GM21360 (cell line): ENCODE data around the gene WDR37.

Experiments
- ATAC-seq: cut with Tn5 transposase; IDR thresholded peaks from one replicate; pipeline ENCODE4 v1.9.1; 2021; ENCODE audit warnings: mild to moderate bottlenecking, moderate library complexity; ENCODE audit not compliant: unreplicated experiment

Gene WDR37

DNA sequence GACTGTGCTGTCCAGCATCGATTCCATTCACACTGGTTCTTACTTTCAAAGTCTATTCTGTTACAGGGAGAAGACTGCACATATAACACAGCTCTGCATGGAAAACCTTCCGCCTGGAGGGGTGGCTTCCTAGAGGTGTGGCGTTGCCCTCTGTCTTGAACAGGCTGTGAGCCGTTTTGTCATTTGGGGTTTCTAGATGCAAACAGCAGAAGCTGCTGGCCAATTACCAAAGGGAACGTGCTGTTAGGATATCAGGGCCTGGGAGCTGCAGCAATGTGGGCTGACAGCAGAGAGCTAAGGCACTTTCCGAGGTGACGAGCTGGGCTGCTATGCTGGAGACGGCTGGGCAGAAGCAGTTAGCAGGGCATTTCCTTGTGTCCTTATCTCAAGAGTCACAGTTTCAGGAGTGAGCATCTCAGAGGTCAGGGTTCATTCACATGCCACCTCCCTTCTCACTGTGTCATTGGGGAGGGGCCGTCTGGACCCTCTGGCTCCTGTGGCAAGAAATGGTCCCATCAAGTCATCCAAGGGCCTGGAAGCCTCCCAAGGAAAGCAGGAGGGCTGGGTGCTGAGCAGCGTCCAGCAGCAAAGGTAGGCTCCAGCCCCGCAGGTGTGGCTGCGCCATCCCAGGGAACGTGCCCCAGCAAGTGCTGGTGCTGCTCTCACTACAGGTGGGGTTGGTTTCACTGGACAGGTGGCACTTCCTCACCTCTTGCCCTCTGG, 106.5 kb downstream of the WDR37 start:
- ATAC-seq = no peak

DNA sequence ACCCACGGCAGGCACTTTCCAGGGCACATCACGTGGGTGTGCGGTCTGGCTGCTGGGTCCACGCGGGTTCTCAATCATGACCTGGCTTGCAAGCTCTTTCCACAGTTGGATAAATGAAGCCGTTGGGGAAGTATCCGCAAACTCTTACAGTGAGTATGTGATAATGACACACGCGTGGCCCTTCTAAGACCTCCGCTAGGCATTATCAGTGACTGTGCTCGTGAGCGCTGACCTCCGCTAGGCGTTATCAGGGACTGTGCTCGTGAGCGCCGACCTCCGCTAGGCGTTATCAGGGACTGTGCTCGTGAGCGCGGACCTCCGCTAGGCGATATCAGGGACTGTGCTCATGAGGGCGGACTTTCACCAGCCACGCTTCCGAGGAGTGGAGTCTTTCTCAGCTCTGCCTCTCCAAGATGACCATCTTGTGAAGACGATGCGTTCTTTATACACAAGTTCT, 107.0 kb downstream of the WDR37 start:
- no peak for ATAC-seq

DNA sequence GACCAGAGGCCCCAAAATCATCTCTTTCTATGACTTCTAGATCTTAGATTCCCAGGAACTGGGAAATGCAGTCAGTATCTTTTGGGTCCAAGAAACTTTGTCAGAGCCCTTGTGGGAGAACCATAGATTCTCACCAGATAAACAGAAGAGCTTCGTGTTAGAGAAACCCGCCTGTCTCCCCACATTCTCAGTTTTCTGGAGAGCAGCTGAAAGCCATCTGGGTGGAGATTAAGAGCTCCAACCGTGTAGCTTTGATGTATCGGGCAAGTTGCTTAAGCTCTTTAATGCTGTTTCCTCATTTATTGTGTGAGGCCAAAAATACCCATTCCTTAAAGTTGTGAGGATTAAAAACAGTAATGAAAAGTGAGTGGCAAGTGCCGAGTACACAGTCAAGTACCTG, 107.6 kb downstream of the WDR37 start:
- ATAC-seq = no peak

DNA sequence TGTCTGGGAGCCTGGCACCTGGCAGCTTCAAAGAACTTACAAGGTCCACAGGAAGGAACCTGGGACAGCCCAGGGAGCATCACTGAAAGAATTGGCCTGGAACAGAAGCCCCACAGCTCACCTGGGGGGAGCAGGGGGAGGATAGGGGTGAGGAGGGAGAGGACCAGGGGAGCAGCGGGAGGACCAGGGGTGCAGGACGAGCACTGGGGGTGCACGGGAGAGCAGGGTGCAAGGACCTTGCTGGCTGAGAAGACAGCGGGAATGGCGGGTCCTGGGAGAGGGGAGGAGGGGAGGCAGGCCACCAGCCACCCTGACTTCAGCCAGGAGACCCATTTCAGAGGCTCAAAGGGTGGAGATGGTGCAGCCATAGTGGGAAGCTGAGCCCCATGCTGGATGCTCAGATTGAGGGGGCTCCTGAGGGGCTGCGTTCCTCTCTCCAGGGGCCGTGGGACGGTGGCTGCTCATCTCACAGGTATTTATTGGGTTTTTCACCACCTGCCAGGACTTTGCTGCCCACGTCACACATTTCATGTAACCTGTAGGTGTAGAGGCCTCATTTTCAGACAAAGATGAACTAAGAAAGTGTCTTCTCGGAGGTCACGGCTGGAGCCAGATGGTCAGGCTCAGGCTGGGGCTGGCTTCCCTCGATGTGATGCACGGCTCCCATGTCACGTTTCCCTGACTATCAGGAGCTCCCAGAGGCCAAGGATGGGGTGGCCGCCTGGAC, 110.1 kb downstream of the WDR37 start:
- ATAC-seq = no peak

DNA sequence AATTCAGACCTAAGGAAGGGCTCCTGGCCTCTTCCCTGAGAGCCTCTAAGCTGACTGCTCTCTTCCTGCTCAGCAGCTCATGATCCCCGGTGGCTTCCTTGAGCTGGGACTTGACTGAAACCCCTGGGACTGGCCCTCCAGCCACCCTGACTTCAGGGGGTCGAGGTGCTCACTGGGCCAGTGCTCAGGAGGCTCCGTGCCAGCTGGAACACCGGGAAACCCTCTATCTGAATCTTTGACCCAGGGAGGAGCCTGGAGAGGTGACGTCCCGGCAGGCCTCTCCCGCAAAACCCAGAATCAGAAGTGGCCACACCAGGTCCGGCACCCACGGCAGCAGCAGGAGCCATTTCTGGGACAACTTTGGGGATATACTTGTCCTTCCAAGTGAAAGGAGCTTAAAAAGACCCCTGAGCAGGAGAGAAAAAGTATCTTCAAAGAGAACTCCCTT, 110.7 kb downstream of the WDR37 start:
- no peak for ATAC-seq

DNA sequence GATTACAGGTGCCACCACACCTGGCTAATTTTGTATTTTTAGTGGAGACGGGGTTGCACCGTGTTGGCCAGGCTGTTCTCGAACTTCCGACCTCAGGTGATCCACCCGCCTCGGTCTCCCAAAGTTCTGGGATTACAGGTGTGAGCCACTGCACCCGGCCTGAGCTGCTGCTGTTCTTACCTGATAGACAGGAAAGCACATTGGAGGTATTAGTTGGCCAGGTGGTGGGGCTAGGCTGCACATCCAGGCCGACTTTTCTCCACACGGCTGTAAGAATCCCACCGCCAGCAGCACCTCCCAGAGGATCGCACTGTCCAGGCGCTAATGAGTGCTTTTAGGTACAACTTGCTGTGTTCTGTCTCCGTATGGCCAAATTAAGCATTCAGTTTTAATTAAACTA, 112.6 kb downstream of the WDR37 start:
- no peak for ATAC-seq

DNA sequence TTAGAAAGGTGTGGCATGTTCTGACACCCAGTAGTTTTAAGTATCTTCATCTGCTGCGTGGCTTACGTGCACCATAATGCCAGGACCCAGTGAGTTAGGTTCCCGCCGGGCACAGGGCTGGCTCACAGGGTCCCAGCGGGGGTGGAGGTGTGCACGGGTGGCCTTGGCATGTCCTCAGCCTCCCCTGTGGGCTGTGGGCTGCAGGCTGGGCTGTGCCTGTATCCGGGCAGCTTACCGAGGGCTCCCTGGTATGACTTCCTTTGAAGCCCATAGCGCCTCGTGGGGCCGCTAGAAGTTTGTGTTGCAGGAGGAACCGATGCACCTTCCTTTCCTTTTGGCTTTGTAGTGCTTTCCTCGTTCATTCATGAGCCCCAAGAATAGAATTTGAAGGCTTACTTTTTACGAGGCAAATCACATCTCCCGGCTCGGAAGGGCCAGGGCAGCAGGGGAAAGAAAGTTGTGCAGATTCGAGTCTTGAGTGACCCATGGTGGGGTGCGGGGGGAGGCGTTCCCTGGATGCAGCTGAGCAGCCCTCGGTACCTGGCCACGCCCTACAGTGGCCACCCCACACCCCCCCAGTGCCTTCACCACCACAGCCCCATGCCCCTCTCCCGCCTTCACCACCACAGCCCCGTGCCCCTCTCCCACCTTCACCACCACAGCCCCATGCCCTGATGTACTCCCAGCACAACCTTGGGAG, 113.2 kb downstream of the WDR37 start:
- no peak for ATAC-seq

DNA sequence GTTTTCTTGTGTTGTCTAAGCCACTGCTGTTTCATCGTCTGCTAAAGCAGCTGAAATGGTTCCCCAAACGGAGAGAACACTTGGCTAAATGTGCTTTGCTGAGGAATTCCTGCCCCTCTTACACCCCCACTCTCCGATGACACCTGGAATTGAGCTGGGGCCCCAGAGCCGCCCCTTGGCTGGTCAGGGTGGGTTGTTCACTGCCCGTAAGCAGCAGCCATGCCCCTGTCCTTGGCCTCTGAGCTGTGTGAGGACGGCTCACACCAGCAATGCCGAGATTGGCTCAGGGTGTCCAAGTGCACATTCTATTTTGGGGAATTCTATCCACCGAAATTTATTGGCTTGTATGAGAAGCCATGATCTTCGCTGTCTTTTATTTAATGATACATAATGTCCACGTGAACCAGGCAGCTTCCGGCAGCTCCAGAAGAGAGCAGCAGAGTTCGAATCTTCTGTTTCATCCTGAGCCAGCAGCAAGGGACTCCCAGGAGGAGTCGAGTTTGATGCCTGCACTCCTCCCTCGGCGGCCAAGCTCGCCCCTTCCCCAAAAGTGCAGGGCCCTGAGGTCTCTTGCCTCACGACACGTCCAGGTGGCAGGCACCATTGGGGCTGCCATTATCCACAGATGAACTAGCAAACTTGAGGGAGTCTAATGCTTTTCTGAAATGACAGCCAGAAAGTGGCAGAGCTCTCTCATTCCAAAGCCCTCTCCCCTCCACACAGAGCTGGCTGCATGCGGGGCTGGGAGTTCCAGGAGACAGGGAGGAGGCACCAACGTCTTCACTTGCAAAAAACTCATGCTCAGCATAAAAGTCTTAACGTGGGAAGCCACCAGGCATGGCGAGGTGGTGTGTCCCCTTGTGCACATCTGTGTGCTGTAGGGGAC, 114.0 kb downstream of the WDR37 start:
- ATAC-seq = no peak

DNA sequence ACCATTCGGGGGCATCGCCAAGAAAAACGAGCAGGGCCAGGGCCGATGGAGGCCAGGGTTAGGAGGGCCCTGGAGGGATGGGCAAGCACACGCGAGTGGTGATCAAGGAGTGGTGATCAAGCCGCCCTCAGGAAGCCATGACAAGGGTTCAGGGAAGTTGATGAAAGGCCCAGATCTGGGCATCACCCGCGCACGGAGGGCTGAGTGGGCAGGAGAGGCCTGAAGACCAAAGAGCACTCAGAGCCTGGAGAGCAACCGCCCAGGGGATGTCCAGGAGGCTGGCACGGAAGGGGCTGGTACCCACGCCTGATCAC, 114.6 kb downstream of the WDR37 start:
- ATAC-seq = no peak

DNA sequence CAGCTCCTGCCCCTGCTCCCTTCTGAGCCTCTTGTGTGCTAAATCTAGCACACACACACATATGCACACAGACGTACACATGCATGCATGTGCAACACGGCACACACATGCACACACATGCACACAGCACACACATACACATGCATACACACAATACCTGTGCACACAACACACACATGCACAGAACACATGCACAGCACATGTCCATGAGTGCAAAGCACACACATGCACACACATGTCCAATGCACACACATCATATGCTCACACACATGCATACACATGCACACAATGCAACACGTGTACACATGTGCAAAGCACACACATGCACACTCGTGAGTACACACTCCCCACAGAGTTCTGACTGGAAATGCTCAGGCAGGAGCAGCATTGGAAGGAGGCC, 115.0 kb downstream of the WDR37 start:
- no peak for ATAC-seq

DNA sequence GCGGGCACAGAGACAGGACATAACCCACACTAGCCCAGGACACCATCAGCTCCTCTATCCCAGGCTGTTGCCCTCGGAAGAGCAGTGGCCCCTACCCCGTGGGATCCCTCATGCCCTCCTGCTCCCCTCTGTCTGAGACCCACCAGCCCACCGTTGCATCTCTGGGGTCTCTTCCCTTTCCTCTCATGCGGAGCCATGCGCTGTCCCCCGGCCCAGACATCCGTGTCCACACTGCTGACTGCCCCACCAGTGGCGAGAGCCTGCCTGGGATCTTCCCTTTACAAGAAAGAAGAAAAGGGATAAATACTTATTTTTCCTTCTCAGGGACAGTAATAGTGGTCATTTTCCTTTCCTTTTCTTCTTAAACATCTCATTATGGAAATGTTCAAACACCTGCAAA, 115.4 kb downstream of the WDR37 start:
- no peak for ATAC-seq

DNA sequence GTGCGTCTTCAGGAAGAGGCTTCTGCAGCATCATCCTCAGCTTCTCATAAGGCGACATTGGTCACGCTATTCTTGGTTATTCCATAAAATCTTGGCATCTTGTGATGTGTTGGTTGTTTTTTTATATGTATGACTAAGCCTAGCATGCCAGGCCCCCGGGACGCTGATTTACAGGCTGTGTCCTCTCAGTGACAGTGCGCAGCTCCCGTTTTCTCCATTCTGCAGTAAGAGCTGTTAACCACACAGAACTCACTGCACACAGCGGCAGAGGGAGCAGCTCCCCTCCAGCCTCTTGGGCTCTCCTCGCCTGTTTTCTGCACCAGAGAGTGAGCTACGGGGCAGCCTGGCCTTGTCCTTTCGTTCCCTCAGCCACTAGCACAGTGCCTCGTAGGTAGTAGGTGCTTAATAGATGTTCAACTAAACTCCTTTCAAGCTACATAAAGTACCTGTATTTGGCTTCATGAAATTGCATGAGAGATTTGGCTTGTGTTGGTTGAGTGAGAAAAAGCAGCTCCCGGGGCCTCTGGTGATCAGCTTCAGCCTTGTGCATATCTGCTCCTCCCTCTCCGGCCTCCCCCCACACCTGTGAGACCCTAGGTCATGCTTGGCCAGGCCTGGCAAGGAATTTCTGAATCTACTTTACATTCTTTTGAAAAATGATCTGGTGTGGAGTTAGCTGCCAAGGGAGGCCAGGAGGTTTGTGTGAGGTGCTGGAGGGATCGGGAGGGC, 116.2 kb downstream of the WDR37 start:
- ATAC-seq = no peak

DNA sequence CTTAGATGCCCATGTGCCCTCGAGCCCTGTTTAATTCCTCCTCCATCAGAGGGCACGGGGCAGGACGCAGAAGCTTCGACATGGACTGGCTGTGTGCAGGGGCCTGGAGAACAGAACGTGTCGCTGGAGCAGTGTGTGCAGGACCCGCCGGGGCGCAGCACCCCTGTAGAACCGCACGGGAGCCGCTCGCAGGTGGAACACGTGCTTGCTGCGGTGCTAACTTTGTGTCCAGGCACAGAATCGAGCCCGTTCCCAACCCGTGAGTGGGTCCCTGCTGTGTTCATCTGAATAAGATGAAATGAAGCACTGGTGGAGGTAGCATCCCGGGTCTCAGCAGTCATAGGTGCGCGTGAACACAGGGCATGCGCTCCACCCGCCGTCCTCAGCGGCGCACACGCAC, 116.9 kb downstream of the WDR37 start:
- no peak for ATAC-seq

DNA sequence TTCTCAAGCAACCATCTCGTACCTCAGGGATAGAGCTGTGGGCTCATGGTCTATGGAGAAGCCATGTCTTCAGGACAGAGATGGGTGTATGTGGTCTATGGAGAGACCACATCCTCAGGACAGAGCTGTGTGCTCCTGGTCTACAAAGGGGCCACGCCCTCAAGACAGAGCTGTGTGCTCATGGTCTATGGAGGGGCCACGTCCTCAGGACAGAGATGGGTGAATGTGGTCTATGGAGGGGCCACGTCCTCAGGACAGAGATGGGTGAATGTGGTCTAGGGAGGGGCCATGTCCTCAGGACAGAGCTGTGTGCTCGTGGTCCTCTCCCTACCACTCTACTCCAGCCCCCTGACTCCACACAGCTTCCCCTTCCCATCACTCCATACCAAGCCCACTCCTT, 117.8 kb downstream of the WDR37 start:
- ATAC-seq = no peak

DNA sequence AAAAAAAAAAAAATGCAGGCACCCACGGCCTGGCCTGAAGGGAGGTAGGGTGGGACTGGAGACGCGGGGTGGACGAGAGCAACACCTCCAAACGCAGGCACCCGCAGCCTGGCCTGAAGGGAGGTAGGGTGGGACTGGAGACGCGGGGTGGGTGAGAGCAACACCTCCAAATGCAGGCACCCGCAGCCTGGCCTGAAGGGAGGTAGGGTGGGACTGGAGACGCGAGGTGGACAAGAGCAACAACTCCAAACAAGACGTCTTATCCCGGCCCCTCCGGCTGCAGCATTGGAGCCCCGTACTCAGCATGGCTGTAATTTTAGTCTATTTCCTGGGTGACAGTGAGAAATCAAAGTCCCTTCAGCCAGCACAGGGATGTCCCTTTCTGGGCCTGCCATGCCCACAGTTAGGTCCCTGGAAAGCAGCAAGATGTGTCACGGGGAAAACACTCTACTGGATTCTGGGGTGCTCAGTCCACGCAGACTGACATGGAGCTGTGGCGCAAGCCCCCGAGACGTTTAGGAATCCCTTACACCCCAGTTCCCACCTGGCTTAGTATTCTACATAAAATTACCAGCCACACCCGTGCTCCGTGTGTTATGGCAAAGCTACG, 119.9 kb downstream of the WDR37 start:
- ATAC-seq = no peak

DNA sequence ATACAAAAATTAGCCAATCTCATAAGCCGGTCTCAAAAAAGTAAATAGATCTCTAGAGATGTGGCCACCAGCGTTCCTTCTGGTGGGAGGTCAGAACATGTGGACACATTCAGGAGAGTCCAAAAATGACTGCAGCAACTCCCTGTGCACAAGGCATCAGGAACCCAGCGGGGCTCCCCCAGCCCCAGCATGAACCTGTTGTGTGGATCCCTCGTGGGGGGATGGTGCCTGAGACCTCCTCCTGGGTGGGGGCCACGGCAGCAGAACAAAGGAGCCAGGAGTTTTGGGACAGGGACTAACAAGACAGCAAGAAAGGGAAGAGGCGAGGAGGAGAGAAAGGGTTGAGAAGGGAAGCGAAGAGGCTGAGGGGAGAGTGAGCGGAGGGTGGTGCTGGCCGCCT, 121.8 kb downstream of the WDR37 start:
- ATAC-seq = no peak

DNA sequence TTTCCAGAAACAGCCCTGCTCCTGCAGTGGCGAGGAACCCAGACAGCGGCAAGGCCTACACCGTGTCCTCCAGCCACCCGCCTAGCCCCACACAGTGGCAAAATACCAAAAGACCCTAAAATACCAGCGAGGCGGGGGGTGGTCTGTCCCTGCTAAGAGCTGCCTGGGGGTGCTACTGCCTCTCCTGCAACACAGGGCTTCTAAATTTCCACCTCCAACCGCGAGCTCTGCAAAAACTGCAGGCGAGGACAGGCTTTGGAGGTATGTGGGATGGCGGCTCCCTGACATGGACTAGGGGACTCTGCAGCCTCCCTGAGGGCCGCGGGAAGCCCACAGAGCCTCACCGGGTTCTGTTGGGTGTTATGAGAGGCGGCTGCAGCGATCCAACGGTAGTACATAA, 122.3 kb downstream of the WDR37 start:
- ATAC-seq = no peak

DNA sequence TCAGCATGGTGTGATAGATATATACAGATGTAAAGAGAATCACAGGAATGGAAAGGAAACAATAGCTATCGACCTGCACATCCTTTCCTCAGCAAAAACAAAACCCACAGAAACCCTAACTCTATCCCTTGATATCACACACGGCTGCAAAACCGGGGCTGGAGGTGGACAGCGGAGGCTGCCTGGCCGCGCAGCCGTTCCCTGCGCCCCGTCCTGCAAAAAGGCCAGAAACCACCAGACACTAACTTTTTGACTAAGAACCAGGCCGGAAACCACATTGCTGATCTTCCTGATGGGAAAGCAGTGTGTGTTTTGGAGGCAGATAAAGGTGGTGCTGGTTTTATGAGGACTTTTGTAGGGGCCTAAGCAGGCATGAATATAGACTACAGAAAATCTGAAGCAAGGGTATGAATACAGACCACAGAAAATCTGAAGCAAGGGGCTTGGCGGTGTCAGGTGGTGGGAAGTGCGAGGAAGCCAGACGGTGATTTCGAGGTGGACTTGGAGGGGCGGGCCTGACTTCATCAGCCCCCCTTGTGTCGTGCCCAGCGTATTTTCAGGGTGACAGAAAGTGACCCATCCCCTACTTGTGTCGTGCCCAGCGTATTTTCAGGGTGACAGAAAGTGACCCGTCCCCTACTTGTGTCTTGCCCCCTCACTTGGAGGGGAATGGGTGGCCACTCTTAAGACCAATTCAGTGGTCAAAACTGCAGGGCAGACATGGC, 123.3 kb downstream of the WDR37 start:
- no peak for ATAC-seq

DNA sequence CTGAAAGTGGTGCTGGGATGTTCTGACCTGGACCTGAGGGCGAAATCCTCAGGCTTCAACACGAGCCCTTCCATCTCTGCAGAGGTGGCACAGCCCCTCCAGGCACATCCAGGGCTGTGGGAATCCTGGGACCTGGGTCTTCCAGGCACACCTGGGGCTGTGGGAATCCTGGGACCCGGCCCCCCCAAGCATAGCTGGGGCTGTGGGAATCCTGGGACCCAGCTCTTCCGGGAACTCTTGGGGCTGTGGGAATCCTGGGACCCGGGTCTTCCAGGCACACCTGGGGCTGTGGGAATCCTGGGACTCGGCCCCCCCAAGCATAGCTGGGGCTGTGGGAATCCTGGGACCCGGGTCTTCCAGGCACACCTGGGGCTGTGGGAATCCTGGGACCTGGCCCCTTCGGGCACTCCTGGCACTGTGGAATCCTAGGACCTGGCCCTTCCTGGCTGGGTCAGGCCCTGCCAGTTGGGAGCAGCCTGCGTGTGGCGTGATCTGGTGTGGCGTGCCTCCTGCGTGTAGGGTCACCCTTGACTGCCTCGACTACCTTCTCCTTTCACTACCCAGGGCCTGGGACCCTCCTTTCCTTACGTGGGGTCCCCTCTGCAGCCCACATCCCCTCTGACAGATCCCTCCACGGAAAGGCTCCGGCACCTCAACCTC, 124.0 kb downstream of the WDR37 start:
- no peak for ATAC-seq
